OCI-LY7 (cell line): ENCODE data around the gene XAF1. TPM values are rescaled to one million over a fixed set of nuclear protein-coding genes. Genes with fewer than 3 reads are reported as not detected.
"Not testable (repeated sequence)": the region's sequence is repeated elsewhere in the genome, so short reads cannot be mapped to it uniquely, and the experiment has no call there.

Experiments used
- BruUV-seq: library from RNA; stranded (reverse); fragments of 400-500 nt; replicated peaks from 2 replicates; lab custom pipeline; 2021; lab: Mats Ljungman, UMichigan
- CTCF ChIA-PET: fragments of 300-600 bp; sonication (Branson Sonifier 250); formaldehyde crosslinking; loops from one replicate; lab custom pipeline; 2022; ENCODE audit warnings: antibody characterized with exemption; ENCODE audit not compliant: unreplicated experiment; lab: Charles Lee
- POLR2A ChIA-PET: fragments of 300-600 bp; sonication (Branson Sonifier 250); formaldehyde crosslinking; loops from one replicate; lab custom pipeline; 2022; ENCODE audit warnings: antibody characterized with exemption; lab: Charles Lee
- DNase-seq: peaks from one replicate; pipeline ENCODE4 v3.0.0-alpha.2; 2015; ENCODE audit warnings: low spot score
- H2AFZ ChIP-seq: fragments of 200-600 bp; sonication (generic), shearing (Covaris generic); 2 replicates; pipeline ENCODE4 v1.6.1; 2014; ENCODE audit warnings: mild to moderate bottlenecking, antibody characterized with exemption, low read length, moderate library complexity
- H3K27ac ChIP-seq: fragments of 200-600 bp; sonication (generic); 2 replicates; pipeline ENCODE4 v1.5.1; 2014; ENCODE audit warnings: mixed run types, low read depth, mild to moderate bottlenecking, moderate library complexity, low read length, inconsistent platforms; ENCODE audit not compliant: poor library complexity, severe bottlenecking
- H3K36me3 ChIP-seq: fragments of 200-600 bp; sonication (generic); 2 replicates; pipeline ENCODE4 v1.6.1; 2014; ENCODE audit warnings: mild to moderate bottlenecking, antibody characterized with exemption, low read length, moderate library complexity, mixed read lengths; ENCODE audit not compliant: insufficient read depth
- H3K4me1 ChIP-seq: fragments of 200-600 bp; sonication (generic); 2 replicates; pipeline ENCODE4 v1.5.1; 2014; ENCODE audit warnings: mild to moderate bottlenecking, low read length; ENCODE audit not compliant: insufficient read depth, poor library complexity, severe bottlenecking
- H3K4me2 ChIP-seq: fragments of 200-600 bp; sonication (generic); 2 replicates; pipeline ENCODE4 v1.6.1; 2014; ENCODE audit warnings: mild to moderate bottlenecking, low read length
- H3K4me3 ChIP-seq: fragments of 200-600 bp; sonication (generic); 2 replicates; pipeline ENCODE4 v1.5.1; 2014; ENCODE audit warnings: mild to moderate bottlenecking, low read depth, low read length; ENCODE audit not compliant: poor library complexity, severe bottlenecking
- H3K79me2 ChIP-seq: fragments of 200-600 bp; sonication (generic); 2 replicates; pipeline ENCODE4 v1.6.1; 2016; ENCODE audit warnings: low read depth, mild to moderate bottlenecking, low read length, moderate library complexity, mixed read lengths; ENCODE audit not compliant: insufficient read depth
- H3K9me2 ChIP-seq: fragments of 200-600 bp; sonication (generic); 2 replicates; pipeline ENCODE4 v1.6.1; 2016; ENCODE audit warnings: mild to moderate bottlenecking, low read length, mixed read lengths; ENCODE audit not compliant: insufficient read depth
- H3K9me3 ChIP-seq: fragments of 200-600 bp; sonication (generic); 2 replicates; pipeline ENCODE4 v1.6.1; 2014; ENCODE audit warnings: mild to moderate bottlenecking, mixed run types, low read length, mixed read lengths
- H4K20me1 ChIP-seq: fragments of 200-600 bp; sonication (generic); 2 replicates; pipeline ENCODE4 v1.6.1; 2014; ENCODE audit warnings: mild to moderate bottlenecking, antibody characterized with exemption, low read length, moderate library complexity, mixed read lengths; ENCODE audit not compliant: insufficient read depth
- CTCF ChIP-seq: fragments of 200-600 bp; sonication (generic); conservative IDR thresholded peaks from 2 replicates; pipeline ENCODE4 v1.5.1; 2014; ENCODE audit warnings: mild to moderate bottlenecking, antibody characterized with exemption, low read length, moderate library complexity, mixed read lengths
- EZH2phosphoT487 ChIP-seq: fragments of 200-600 bp; sonication (generic); IDR thresholded peaks from 2 replicates; pipeline ENCODE4 v1.6.1; 2018; ENCODE audit warnings: low read depth, borderline replicate concordance, mild to moderate bottlenecking, mixed run types, antibody characterized with exemption, low read length, moderate library complexity, mixed read lengths
- intact Hi-C: fragments of 100-400 bp; cut with micrococcal nuclease; formaldehyde crosslinking; loops from one replicate; pipeline ENCODE4 v1.10.0; 2022; ENCODE audit not compliant: unreplicated experiment
- total RNA-seq, 2 experiments: library from RNA; depleted of rRNA in 1 of 2; stranded (reverse); fragments of >200 nt in 1 of 2; shearing (Covaris generic) in 1 of 2; gene quantifications; 2 replicates each; pipeline ENCODE4 v1.2.3, GENCODE V29; 2014 to 2022

XAF1 gene
- total RNA-seq, 2 experiments from 2014 or later = 0.38 to 0.46 TPM

- Histone ChIP-seq H3K36me3 (no peaks in the 10 kb centered on the region), H3K9me2 (no peaks in the 10 kb centered on the region), H4K20me1 (no peaks in the 10 kb centered on the region), H3K4me1 (no peaks in the 10 kb centered on the region), H2AFZ (no peak overlapping the region), H3K27ac (no peak overlapping the region), H3K9me3 (no peaks in the 10 kb centered on the region), H3K4me2 (no peak overlapping the region), H3K79me2 (no peaks in the 10 kb centered on the region), H3K4me3 (no peak overlapping the region)
- intact Hi-C loops = no loop called here
- DNase-seq = no peak
- ChIA-PET POLR2A (no interaction called here), CTCF (no interaction called here)
- no TSS peak for BruUV-seq
- no peak for TF ChIP-seq EZH2phosphoT487
- TF ChIP-seq CTCF = no peak
Measured at GRCh38 chr17:6729531-6729930, 26.3 kb upstream of the XAF1 start.

- H3K79me2 ChIP-seq, BruUV-seq, H3K4me2 ChIP-seq, DNase-seq, H3K4me3 ChIP-seq, POLR2A ChIA-PET, H2AFZ ChIP-seq, intact Hi-C loops, H3K9me3 ChIP-seq, H3K36me3 ChIP-seq, H3K9me2 ChIP-seq, CTCF ChIA-PET, H4K20me1 ChIP-seq, H3K4me1 ChIP-seq, H3K27ac ChIP-seq: not testable (repeated sequence)
Measured at GRCh38 chr17:6746665-6747064, 9.2 kb upstream of the XAF1 start.

GRCh38 chr17:6748617-6749016 lies 7.2 kb upstream of the XAF1 start:
- BruUV-seq = no TSS peak
- H2AFZ ChIP-seq = no peak overlapping the region
- POLR2A ChIA-PET = no interaction called here

More at GRCh38 chr17:6748617-6749016, 7.2 kb upstream of the XAF1 start:
- no peak for DNase-seq
- no peak overlapping the region for H3K27ac ChIP-seq
- no peaks in the 10 kb centered on the region for H3K36me3 ChIP-seq
- no peaks in the 10 kb centered on the region for H3K9me2 ChIP-seq
- no peak for TF ChIP-seq CTCF
- no peak for TF ChIP-seq EZH2phosphoT487
- H4K20me1 ChIP-seq = no peaks in the 10 kb centered on the region
- CTCF ChIA-PET = no interaction called here
- no peaks in the 10 kb centered on the region for H3K79me2 ChIP-seq
- no peaks in the 10 kb centered on the region for H3K9me3 ChIP-seq
- no peak overlapping the region for H3K4me3 ChIP-seq
- peaks cover 6% of the 10 kb centered on the region for H3K4me1 ChIP-seq
- intact Hi-C loops = no loop called here
- H3K4me2 ChIP-seq = no peak overlapping the region
